NB4 (cell line): ENCODE data around the gene SDF4.

Experiments
- DNase-seq: peaks from one replicate; pipeline ENCODE4 v3.0.0; 2010; ENCODE audit warnings: low read depth
- H3K4me3 ChIP-seq: one replicate; pipeline ENCODE4 v1.5.1; 2011; ENCODE audit warnings: mild to moderate bottlenecking, low read depth, low read length, moderate library complexity
- CTCF ChIP-seq: IDR thresholded peaks from one replicate; pipeline ENCODE4 v1.5.1; 2012; ENCODE audit warnings: low read depth, low read length
- MAX ChIP-seq: IDR thresholded peaks from 2 replicates; pipeline ENCODE4 v1.6.1; 2011; ENCODE audit warnings: low read depth, low read length
- MYC ChIP-seq: IDR thresholded peaks from 2 replicates; pipeline ENCODE4 v1.6.1; 2011; ENCODE audit warnings: low read depth, low read length
- POLR2A ChIP-seq: IDR thresholded peaks from 2 replicates; pipeline ENCODE4 v1.6.1; 2011; ENCODE audit warnings: mild to moderate bottlenecking; ENCODE audit not compliant: insufficient read length; ENCODE audit errors: extremely low read depth

SDF4 gene

GRCh38 chr1:1234180-1234808 is 2.5 kb upstream of the SDF4 start:
- TF ChIP-seq MAX (no peak), POLR2A (no peak), MYC (no peak), CTCF (no peak)
- DNase-seq: no peak
- no peak overlapping the region for H3K4me3 ChIP-seq

- TF ChIP-seq MYC (no peak), POLR2A (no peak), CTCF (no peak), MAX (no peak)
- H3K4me3 ChIP-seq: no peak overlapping the region
- DNase-seq: no peak
Observed at GRCh38 chr1:1233567-1233892, 1.7 kb upstream of the SDF4 start.

- H3K4me3 ChIP-seq: peak overlapping the region; percentile 48
- no peak for TF ChIP-seq CTCF
- no peak for DNase-seq
Observed at GRCh38 chr1:1232796-1233566, 1.2 kb upstream of the SDF4 start.

GRCh38 chr1:1232208-1232795 is 501 bp upstream of the SDF4 start, which contains the start of gene B3GALT6:
Gene B3GALT6 (plus strand): TSS chr1:1232237. CDS start chr1:1232279, 42 bp downstream.
- TF ChIP-seq MYC (peak; percentile 76), CTCF (no peak), POLR2A (peak; percentile 39), MAX (peak; percentile 76; the same call in 1 of the 2 replicates)
- H3K4me3 ChIP-seq: peak within 1 kb of the TSS; percentile 98
- no peak for DNase-seq

- peak overlapping the region; percentile 98 for H3K4me3 ChIP-seq
- DNase-seq: peak; percentile 41
- TF ChIP-seq MYC (no peak), CTCF (no peak), MAX (no peak), POLR2A (no peak)
Observed at GRCh38 chr1:1230656-1231399, 973 bp downstream of the SDF4 start.
